HG02840 (cell line): Measurements from ENCODE around the gene COLQ.
"Not testable (repeated sequence)": the region's sequence is repeated elsewhere in the genome, so short reads cannot be mapped to it uniquely, and the experiment has no call there.

Experiments
- ATAC-seq: cut with Tn5 transposase; IDR thresholded peaks from one replicate; pipeline ENCODE4 v1.9.1; 2021; ENCODE audit warnings: mild to moderate bottlenecking, moderate library complexity, moderate number of reproducible peaks; ENCODE audit not compliant: unreplicated experiment, low FRiP score

Gene COLQ

GRCh38 chr3:15458212-15458780 is 63.2 kb downstream of the COLQ start:
- no peak for ATAC-seq

GRCh38 chr3:15456915-15457314 is 64.6 kb downstream of the COLQ start:
- ATAC-seq, result not testable (repeated sequence)

GRCh38 chr3:15456321-15456720 is 65.2 kb downstream of the COLQ start:
- ATAC-seq, result no peak

- ATAC-seq, result no peak
These were observed 65.8 kb downstream of the COLQ start for GRCh38 chr3:15455756-15456155.

- no peak for ATAC-seq
These were observed 66.5 kb downstream of the COLQ start for GRCh38 chr3:15454965-15455364.

- ATAC-seq, result no peak
These were observed 67.4 kb downstream of the COLQ start for GRCh38 chr3:15453991-15454625.

- no peak for ATAC-seq
These were observed 68.0 kb downstream of the COLQ start for GRCh38 chr3:15453501-15453900.

GRCh38 chr3:15452961-15453360 is 68.5 kb downstream of the COLQ start:
- ATAC-seq, result no peak

GRCh38 chr3:15452156-15452555 is 69.3 kb downstream of the COLQ start:
- no peak for ATAC-seq

GRCh38 chr3:15451216-15452113 is 70.0 kb downstream of the COLQ start:
- ATAC-seq, result no peak

- no peak for ATAC-seq
These were observed 70.9 kb downstream of the COLQ start for GRCh38 chr3:15450438-15451215.

- ATAC-seq, result no peak
These were observed 71.8 kb downstream of the COLQ start for GRCh38 chr3:15449489-15450224.

- ATAC-seq, result no peak
These were observed 77.5 kb downstream of the COLQ start for GRCh38 chr3:15443826-15444524.

GRCh38 chr3:15440891-15441290 is 80.6 kb downstream of the COLQ start:
- no peak for ATAC-seq

GRCh38 chr3:15439476-15439875 is 82.0 kb downstream of the COLQ start:
- ATAC-seq, result no peak

- ATAC-seq, result no peak
These were observed 82.5 kb downstream of the COLQ start for GRCh38 chr3:15438983-15439382.

- ATAC-seq, result no peak
These were observed 85.3 kb downstream of the COLQ start for GRCh38 chr3:15436246-15436645.

GRCh38 chr3:15434756-15435155 is 86.8 kb downstream of the COLQ start:
- ATAC-seq, result no peak

- no peak for ATAC-seq
These were observed 88.0 kb downstream of the COLQ start for GRCh38 chr3:15433531-15433930.
